Measurements from ENCODE around the gene EIPR1. TPM values are rescaled to one million over a fixed set of nuclear protein-coding genes. Genes with fewer than 3 reads are reported as not detected.

The EIPR1 gene
- total RNA-seq, 1 donor from 2014 or later, result 32.0 TPM

DNA sequence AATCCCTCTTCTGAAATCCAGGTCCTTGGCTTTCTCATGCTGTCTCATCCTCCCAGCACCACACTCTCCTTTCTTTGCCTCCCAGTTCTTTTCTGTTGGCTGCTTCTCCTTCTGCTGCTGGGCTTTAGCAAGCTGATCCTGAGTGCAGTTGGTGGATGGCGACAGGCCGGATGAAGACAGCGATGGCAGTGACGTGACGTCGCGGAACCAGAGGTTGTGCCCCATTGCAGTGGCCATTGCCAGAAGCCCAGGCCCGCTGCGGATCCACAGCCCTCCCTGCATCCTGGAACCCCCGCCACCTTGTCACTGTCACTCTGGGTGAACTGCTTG, 75.2 kb downstream of the EIPR1 start:
- Mint-ChIP-seq H3K4me3 (ENCODE audit: low read depth) (no peak overlapping the region), H3K36me3 (ENCODE audit: insufficient read depth) (peaks cover 5% of the 10 kb centered on the region), H3K4me1 (ENCODE audit: low read depth) (peaks cover 20% of the 10 kb centered on the region), H3K27me3 (no peaks in the 10 kb centered on the region), H3K9me3 (ENCODE audit: low read depth) (no peaks in the 10 kb centered on the region), H3K27ac (peak overlapping the region; percentile 76)
- TF ChIP-seq, protein P1, sequence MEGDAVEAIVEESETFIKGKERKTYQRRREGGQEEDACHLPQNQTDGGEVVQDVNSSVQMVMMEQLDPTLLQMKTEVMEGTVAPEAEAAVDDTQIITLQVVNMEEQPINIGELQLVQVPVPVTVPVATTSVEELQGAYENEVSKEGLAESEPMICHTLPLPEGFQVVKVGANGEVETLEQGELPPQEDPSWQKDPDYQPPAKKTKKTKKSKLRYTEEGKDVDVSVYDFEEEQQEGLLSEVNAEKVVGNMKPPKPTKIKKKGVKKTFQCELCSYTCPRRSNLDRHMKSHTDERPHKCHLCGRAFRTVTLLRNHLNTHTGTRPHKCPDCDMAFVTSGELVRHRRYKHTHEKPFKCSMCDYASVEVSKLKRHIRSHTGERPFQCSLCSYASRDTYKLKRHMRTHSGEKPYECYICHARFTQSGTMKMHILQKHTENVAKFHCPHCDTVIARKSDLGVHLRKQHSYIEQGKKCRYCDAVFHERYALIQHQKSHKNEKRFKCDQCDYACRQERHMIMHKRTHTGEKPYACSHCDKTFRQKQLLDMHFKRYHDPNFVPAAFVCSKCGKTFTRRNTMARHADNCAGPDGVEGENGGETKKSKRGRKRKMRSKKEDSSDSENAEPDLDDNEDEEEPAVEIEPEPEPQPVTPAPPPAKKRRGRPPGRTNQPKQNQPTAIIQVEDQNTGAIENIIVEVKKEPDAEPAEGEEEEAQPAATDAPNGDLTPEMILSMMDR (IDR thresholded peaks at IDR 0.05; ENCODE audit: unreplicated experiment), result no peak
- no peak for DNase-seq (ENCODE audit: low spot score, unreplicated experiment)

DNA sequence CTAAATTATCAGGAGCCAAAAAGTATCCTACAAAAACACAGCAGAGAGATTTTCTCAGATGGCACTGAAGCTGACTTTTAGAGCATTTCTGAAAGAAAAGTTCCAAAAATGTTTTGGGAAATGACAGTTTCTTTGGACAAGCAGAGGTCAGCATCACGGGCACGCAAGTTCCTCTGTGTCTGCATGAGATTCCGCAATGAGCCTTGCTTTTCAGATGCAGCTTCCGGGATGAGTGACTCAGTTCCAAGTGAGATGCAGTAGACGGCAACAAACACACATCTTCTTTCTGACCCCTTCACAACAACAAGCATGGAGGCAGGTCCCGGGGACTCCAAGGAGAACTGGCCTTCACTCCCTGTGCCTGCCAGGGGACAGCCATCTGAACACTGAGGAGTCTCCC, 76.6 kb downstream of the EIPR1 start:
- Mint-ChIP-seq H3K27ac (no peak overlapping the region), H3K4me3 (ENCODE audit: low read depth) (no peak overlapping the region), H3K9me3 (ENCODE audit: low read depth) (no peaks in the 10 kb centered on the region), H3K27me3 (no peaks in the 10 kb centered on the region), H3K36me3 (ENCODE audit: insufficient read depth) (peaks cover 5% of the 10 kb centered on the region), H3K4me1 (ENCODE audit: low read depth) (peaks cover 17% of the 10 kb centered on the region)
- no peak for DNase-seq (ENCODE audit: low spot score, unreplicated experiment)
- TF ChIP-seq, protein P1 (IDR thresholded peaks at IDR 0.05; ENCODE audit: unreplicated experiment), result no peak

DNA sequence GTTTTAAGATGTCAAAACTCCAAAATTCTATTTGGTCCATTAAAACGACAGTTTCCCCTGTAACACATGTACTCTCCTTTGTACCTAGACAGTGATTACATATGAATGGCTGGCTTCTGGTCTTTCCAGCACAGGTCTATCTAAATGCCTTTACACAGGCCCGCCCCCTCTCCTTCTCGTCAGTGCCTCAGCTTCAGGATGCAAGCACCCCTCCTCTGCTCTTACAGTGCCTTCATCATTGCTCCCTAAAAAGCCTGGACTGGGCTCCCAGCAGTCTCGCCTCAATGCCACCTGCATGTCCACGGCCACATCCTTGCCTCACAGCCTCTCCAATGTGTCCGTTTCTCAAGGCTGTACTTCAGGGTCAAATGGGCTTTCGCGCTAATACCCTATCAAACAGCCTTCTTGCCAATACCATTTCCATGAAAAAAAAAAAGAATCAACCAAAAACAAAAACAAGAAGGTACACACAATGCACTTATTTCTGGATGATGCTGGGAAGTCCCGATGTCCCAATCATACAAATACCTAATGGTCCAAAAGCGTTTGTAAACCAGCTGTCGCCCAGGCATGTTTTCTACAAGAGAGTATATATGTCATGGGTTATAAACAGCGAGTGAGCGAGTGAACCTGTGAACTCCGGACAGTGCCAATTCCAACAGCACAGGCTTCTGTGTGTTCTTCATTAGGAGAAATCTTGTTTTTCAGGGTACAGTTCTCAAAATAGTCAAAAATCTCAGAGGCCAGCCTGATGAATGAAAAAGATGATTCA, 77.2 kb downstream of the EIPR1 start:
- Mint-ChIP-seq H3K27ac (no peak overlapping the region), H3K4me3 (ENCODE audit: low read depth) (no peak overlapping the region), H3K9me3 (ENCODE audit: low read depth) (no peaks in the 10 kb centered on the region), H3K36me3 (ENCODE audit: insufficient read depth) (peaks cover 5% of the 10 kb centered on the region), H3K27me3 (no peaks in the 10 kb centered on the region), H3K4me1 (ENCODE audit: low read depth) (peaks cover 14% of the 10 kb centered on the region)
- TF ChIP-seq, protein P1 (IDR thresholded peaks at IDR 0.05; ENCODE audit: unreplicated experiment), result no peak
- DNase-seq (ENCODE audit: low spot score, unreplicated experiment), result no peak

DNA sequence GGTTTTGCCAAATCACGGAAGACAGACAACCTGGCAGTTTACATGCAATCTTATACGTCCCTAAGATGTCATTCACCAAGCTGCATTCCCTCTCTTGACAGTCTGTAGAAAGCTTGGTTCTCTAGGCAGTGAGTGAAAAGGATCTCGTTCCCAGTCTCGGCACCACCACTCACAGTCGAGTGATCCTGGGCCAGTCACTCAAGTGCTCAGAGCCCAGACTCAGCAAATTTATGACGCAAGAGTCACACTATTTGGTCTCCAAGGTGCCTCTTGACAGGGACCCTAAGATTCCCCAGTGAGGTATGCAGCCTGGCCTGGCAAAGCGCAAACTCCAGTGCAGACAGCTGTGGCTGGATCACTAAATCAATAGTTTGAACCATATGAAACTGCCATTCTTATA, 77.9 kb downstream of the EIPR1 start:
- TF ChIP-seq, protein P1 (IDR thresholded peaks at IDR 0.05; ENCODE audit: unreplicated experiment), result no peak
- DNase-seq (ENCODE audit: low spot score, unreplicated experiment), result no peak
- Mint-ChIP-seq H3K36me3 (ENCODE audit: insufficient read depth) (peaks cover 5% of the 10 kb centered on the region), H3K27ac (no peak overlapping the region), H3K4me3 (ENCODE audit: low read depth) (no peak overlapping the region), H3K4me1 (ENCODE audit: low read depth) (peaks cover 14% of the 10 kb centered on the region), H3K9me3 (ENCODE audit: low read depth) (no peaks in the 10 kb centered on the region), H3K27me3 (no peaks in the 10 kb centered on the region)

DNA sequence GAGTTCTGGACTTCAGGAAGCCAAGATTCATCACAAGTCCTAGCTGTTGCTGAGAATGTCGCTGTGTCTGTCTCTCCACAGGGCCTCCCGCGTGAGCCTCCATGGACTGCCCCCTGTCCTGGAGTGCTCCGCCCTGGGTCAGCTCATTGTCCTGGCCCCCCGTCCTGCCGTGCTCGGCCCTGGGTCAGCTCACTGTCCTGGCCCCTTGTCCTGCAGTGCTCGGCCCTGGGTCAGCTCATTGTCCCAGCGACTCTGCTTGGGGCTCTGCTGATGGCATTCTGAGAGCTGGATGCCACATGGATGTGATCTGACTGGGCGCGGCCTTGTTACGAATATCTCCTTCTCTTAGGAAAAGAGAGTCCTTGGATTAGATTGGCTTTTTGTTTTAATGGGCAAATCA, 78.5 kb downstream of the EIPR1 start:
- no peak overlapping the region for H3K27ac Mint-ChIP-seq
- no peak for DNase-seq (ENCODE audit: low spot score, unreplicated experiment)
- peaks cover 5% of the 10 kb centered on the region for H3K36me3 Mint-ChIP-seq (ENCODE audit: insufficient read depth)
- H3K4me3 Mint-ChIP-seq (ENCODE audit: low read depth), result no peak overlapping the region
- no peaks in the 10 kb centered on the region for H3K9me3 Mint-ChIP-seq (ENCODE audit: low read depth)
- TF ChIP-seq, protein P1 (IDR thresholded peaks at IDR 0.05; ENCODE audit: unreplicated experiment), result no peak
- H3K27me3 Mint-ChIP-seq, result no peaks in the 10 kb centered on the region
- peaks cover 14% of the 10 kb centered on the region for H3K4me1 Mint-ChIP-seq (ENCODE audit: low read depth)
